PC-3 (cell line): ENCODE results near the gene UBE2E2. TPM values are rescaled to one million over a fixed set of nuclear protein-coding genes. Genes with fewer than 3 reads are reported as not detected.

Source experiments
- ATAC-seq: fragments of 200-7000 bp; cut with Tn5 transposase; 2 replicates; pipeline ENCODE4 v1.9.1; 2020; ENCODE audit warnings: mild to moderate bottlenecking, moderate library complexity
- BruUV-seq: library from RNA; stranded (reverse); fragments of 400-500 nt; replicated peaks from 2 replicates; lab custom pipeline; 2021; lab: Mats Ljungman, UMichigan
- CTCF ChIA-PET: fragments of 300-600 bp; sonication (Branson Sonifier 250); formaldehyde crosslinking; loops from one replicate; lab custom pipeline; 2022; ENCODE audit warnings: antibody characterized with exemption; lab: Charles Lee
- POLR2A ChIA-PET: fragments of 300-600 bp; sonication (Branson Sonifier 250); formaldehyde crosslinking; loops from one replicate; lab custom pipeline; 2022; ENCODE audit warnings: antibody characterized with exemption; ENCODE audit not compliant: unreplicated experiment; lab: Charles Lee
- DNase-seq: peaks from one replicate; pipeline ENCODE4 v3.0.0-alpha.2; 2015
- H2AFZ ChIP-seq: fragments of 300-600 bp; sonication (generic); 2 replicates; pipeline ENCODE4 v1.6.0; 2016; ENCODE audit warnings: antibody characterized with exemption, low read length
- H3F3A ChIP-seq: fragments of 300-600 bp; sonication (generic); one replicate; pipeline ENCODE4 v1.6.0; 2017; ENCODE audit warnings: antibody characterized with exemption, low read length, control low read depth, mild to moderate bottlenecking; ENCODE audit not compliant: unreplicated experiment
- H3K27ac ChIP-seq: fragments of 300-600 bp; sonication (generic); 2 replicates; pipeline ENCODE4 v1.5.1; 2016; ENCODE audit warnings: mild to moderate bottlenecking, low read length
- H3K27me3 ChIP-seq: fragments of 300-600 bp; sonication (generic); 2 replicates; pipeline ENCODE4 v1.6.1; 2016; ENCODE audit warnings: low read length, mixed read lengths
- H3K36me3 ChIP-seq: fragments of 300-600 bp; sonication (generic); 2 replicates; pipeline ENCODE4 v1.6.1; 2016; ENCODE audit warnings: low read depth, mixed run types, low read length, mixed read lengths
- H3K4me1 ChIP-seq: fragments of 300-600 bp; sonication (generic); 2 replicates; pipeline ENCODE4 v1.5.1; 2016; ENCODE audit warnings: low read length; ENCODE audit not compliant: insufficient read depth
- H3K4me2 ChIP-seq: fragments of 300-600 bp; sonication (generic); 2 replicates; pipeline ENCODE4 v1.6.0; 2016; ENCODE audit warnings: low read length
- H3K4me3 ChIP-seq: fragments of 300-600 bp; sonication (generic); 2 replicates; pipeline ENCODE4 v1.5.1; 2016; ENCODE audit warnings: mild to moderate bottlenecking, low read length, mixed read lengths
- H3K79me2 ChIP-seq: fragments of 300-600 bp; sonication (generic); 2 replicates; pipeline ENCODE4 v1.6.1; 2017; ENCODE audit warnings: low read length, mixed read lengths
- H3K9ac ChIP-seq: fragments of 300-600 bp; sonication (generic); 2 replicates; pipeline ENCODE4 v1.6.0; 2016; ENCODE audit warnings: mild to moderate bottlenecking, low read length
- H3K9me2 ChIP-seq: fragments of 300-600 bp; sonication (generic); replicated peaks from 2 replicates; pipeline ENCODE4 v1.6.1; 2016; ENCODE audit warnings: mixed run types, low read length, mixed read lengths
- H3K9me3 ChIP-seq: fragments of 300-600 bp; sonication (generic); 2 replicates; pipeline ENCODE4 v1.6.1; 2016; ENCODE audit warnings: low read length, mixed read lengths
- H4K20me1 ChIP-seq: fragments of 300-600 bp; sonication (generic); 2 replicates; pipeline ENCODE4 v1.6.1; 2016; ENCODE audit warnings: low read length, mixed read lengths
- EZH2 ChIP-seq: fragments of 300-600 bp; sonication (generic); IDR thresholded peaks from one replicate; pipeline ENCODE4 v1.6.1; 2017; ENCODE audit warnings: antibody characterized with exemption, mild to moderate bottlenecking, low read length; ENCODE audit not compliant: unreplicated experiment
- EZH2phosphoT487 ChIP-seq: fragments of 300-600 bp; sonication (generic); IDR thresholded peaks from 2 replicates; pipeline ENCODE4 v1.6.1; 2018; ENCODE audit warnings: mild to moderate bottlenecking, antibody characterized with exemption, low read length, borderline replicate concordance
- intact Hi-C: fragments of 100-400 bp; cut with micrococcal nuclease; formaldehyde crosslinking; loops from 2 replicates; pipeline ENCODE4 v1.9.0; 2023
- total RNA-seq: library from RNA; depleted of rRNA; stranded (reverse); fragments of >200 nt; gene quantifications from 2 replicates; pipeline ENCODE4 v1.2.3, GENCODE V29; 2014
- TF ChIP-seq, protein P1 (sequence below): fragments of 300-600 bp; sonication (generic); conservative IDR thresholded peaks from 2 replicates; pipeline ENCODE4 v1.5.1; 2017; ENCODE audit warnings: antibody characterized with exemption, low read depth, mild to moderate bottlenecking, low read length

The UBE2E2 gene
- total RNA-seq, 1 experiment from 2014 or later, result 25.6 TPM

DNA sequence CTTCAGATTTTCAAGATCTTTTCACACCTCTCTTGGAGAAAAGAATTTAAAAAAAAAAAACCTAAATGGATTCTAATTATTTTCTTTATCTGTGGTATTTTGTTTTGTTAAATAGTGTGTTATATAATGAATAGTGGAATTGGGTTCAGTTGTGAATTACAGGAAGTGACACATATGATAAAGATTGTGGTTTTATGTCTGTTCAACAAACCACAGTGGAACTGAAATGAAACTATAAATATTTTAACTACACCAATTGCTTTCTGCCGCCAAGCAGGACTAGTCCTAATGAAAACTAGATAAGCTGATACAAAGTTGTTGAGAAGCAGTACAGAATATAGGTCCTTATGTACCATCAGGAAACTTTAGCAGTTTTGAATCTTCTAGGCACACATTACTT lies 121.6 kb downstream of the UBE2E2 start:
- ATAC-seq (peak; percentile 76), DNase-seq (peak; percentile 73)
- H3K27me3 ChIP-seq, result no peaks in the 10 kb centered on the region
- H3K4me1 ChIP-seq, result peaks cover 43% of the 10 kb centered on the region
- BruUV-seq, result TSS peak; percentile 4
- ChIA-PET CTCF (no interaction called here), POLR2A (no interaction called here)
- peaks cover 5% of the 10 kb centered on the region; the same call in 1 of the 2 replicates for H4K20me1 ChIP-seq
- H3K9me3 ChIP-seq, result no peaks in the 10 kb centered on the region
- intact Hi-C loops, result loop anchor here (1.0 to 5.0 kb wide), 5 partner anchors 252 to 483 kb away; partner anchors contain the start of gene UBE2E1
- no peaks in the 10 kb centered on the region for H3K36me3 ChIP-seq
- H3K4me2 ChIP-seq, result peak overlapping the region; percentile 69
- H3K4me3 ChIP-seq, result peak overlapping the region; percentile 31
- H3K9ac ChIP-seq, result no peak overlapping the region
- H3K79me2 ChIP-seq, result peaks cover 19% of the 10 kb centered on the region
- TF ChIP-seq EZH2 (no peak), EZH2phosphoT487 (no peak)
- TF ChIP-seq, protein P1, sequence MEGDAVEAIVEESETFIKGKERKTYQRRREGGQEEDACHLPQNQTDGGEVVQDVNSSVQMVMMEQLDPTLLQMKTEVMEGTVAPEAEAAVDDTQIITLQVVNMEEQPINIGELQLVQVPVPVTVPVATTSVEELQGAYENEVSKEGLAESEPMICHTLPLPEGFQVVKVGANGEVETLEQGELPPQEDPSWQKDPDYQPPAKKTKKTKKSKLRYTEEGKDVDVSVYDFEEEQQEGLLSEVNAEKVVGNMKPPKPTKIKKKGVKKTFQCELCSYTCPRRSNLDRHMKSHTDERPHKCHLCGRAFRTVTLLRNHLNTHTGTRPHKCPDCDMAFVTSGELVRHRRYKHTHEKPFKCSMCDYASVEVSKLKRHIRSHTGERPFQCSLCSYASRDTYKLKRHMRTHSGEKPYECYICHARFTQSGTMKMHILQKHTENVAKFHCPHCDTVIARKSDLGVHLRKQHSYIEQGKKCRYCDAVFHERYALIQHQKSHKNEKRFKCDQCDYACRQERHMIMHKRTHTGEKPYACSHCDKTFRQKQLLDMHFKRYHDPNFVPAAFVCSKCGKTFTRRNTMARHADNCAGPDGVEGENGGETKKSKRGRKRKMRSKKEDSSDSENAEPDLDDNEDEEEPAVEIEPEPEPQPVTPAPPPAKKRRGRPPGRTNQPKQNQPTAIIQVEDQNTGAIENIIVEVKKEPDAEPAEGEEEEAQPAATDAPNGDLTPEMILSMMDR, result no peak
- peak overlapping the region; percentile 29 for H3K27ac ChIP-seq
- H3F3A ChIP-seq, result no peaks in the 10 kb centered on the region
- H3K9me2 ChIP-seq, result no peaks in the 10 kb centered on the region
- H2AFZ ChIP-seq, result no peak overlapping the region

DNA sequence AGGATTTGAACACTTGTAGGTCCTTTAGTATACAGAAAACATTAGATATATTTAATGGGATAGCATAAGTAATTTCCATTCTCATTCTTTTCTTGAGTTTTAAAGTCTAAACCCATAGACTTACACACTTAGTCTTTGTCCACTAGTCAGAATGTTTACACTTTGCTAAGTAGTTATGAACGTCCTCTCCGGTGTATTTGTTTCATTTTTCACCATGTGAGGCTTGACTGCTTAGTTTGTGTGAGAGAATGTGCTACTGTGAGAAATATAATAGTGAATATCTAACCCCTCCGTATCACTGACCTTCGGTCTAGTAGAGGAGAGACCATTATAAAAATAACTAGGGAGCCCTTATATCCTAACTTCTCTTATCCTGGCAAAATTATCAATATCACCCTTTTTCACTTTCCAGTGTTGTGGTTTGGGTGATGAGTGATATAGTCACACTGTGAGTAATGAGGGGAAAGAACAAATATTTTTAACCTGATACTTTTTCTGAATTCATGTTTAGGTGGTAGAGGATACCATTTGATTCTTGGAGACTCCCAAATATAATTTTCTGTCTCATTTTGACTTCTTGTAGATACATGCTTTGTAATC lies 122.4 kb downstream of the UBE2E2 start:
- peaks cover 22% of the 10 kb centered on the region for H3K79me2 ChIP-seq
- H3K9ac ChIP-seq, result no peak overlapping the region
- H3K4me1 ChIP-seq, result peaks cover 47% of the 10 kb centered on the region
- no peaks in the 10 kb centered on the region for H3K27me3 ChIP-seq
- H3K9me2 ChIP-seq, result no peaks in the 10 kb centered on the region
- H2AFZ ChIP-seq, result no peak overlapping the region
- BruUV-seq, result no TSS peak
- peak overlapping the region; percentile 31 for H3K4me3 ChIP-seq
- CTCF ChIA-PET, result no interaction called here
- H4K20me1 ChIP-seq, result peaks cover 5% of the 10 kb centered on the region; the same call in 1 of the 2 replicates
- H3K4me2 ChIP-seq, result peak overlapping the region; percentile 69
- no peaks in the 10 kb centered on the region for H3F3A ChIP-seq
- H3K36me3 ChIP-seq, result no peaks in the 10 kb centered on the region
- no peaks in the 10 kb centered on the region for H3K9me3 ChIP-seq
- POLR2A ChIA-PET, result no interaction called here
- intact Hi-C loops, result loop anchor here (1.0 kb wide), 2 partner anchors 251 to 325 kb away; no protein-coding TSS in a partner anchor
- peak; percentile 74 for DNase-seq
- TF ChIP-seq, protein P1, result no peak
- no peak for TF ChIP-seq EZH2phosphoT487
- TF ChIP-seq EZH2, result no peak
- peak overlapping the region; percentile 29 for H3K27ac ChIP-seq
- ATAC-seq, result peak; percentile 64
